Measurements from ENCODE around the gene ADD2. TPM values are rescaled to one million over a fixed set of nuclear protein-coding genes. Genes with fewer than 3 reads are reported as not detected.

The ADD2 gene
- total and polyA plus RNA-seq, 7 donors: 0.09 to 2.6 (median 0.85) TPM

- Histone ChIP-seq H3K36me3 (ENCODE audit: insufficient read depth in 1 of 2, low read depth in 1 of 2) (no peaks in the 10 kb centered on the region), H3K4me3 (no peak overlapping the region), H3K27ac (no peak overlapping the region), H3K27me3 (ENCODE audit: insufficient read depth in 3 of 3, low read length in 2 of 3) (no peaks in the 10 kb centered on the region), H3K4me1 (no peaks in the 10 kb centered on the region), H3K9me3 (no peaks in the 10 kb centered on the region)
- ATAC-seq: no peak
- 77 to 89% (median 88%) methylated on average over 3 of the region's 3 CpGs for WGBS, 3 donors
- DNase-seq: no peak
- intact Hi-C loops (cut with DNase I): no loop called here
- no peak for TF ChIP-seq CTCF (IDR thresholded peaks at IDR 0.05)
These were observed 57.8 kb downstream of the ADD2 start for GRCh38 chr2:70710038-70710690.

GRCh38 chr2:70709275-70710037, 58.5 kb downstream of the ADD2 start:
- H3K9me3 ChIP-seq: no peaks in the 10 kb centered on the region
- WGBS, 3 donors: 63 to 73% (median 73%) methylated on average over 9 of the region's 9 CpGs
- H3K27me3 ChIP-seq (ENCODE audit: insufficient read depth in 3 of 3, low read length in 2 of 3): no peaks in the 10 kb centered on the region
- no peaks in the 10 kb centered on the region for H3K36me3 ChIP-seq (ENCODE audit: insufficient read depth in 1 of 2, low read depth in 1 of 2)
- no peak for TF ChIP-seq CTCF (IDR thresholded peaks at IDR 0.05)
- ATAC-seq (no peak), DNase-seq (no peak)
- no peak overlapping the region for H3K4me3 ChIP-seq
- no peak overlapping the region for H3K27ac ChIP-seq
- H3K4me1 ChIP-seq: no peaks in the 10 kb centered on the region
- intact Hi-C loops (cut with DNase I): no loop called here

- 64 to 66% (median 65%) methylated on average over 3 of the region's 3 CpGs for WGBS, 3 donors
- Histone ChIP-seq H3K27me3 (ENCODE audit: insufficient read depth in 3 of 3, low read length in 2 of 3) (no peaks in the 10 kb centered on the region), H3K4me3 (no peak overlapping the region), H3K36me3 (ENCODE audit: insufficient read depth in 1 of 2, low read depth in 1 of 2) (no peaks in the 10 kb centered on the region), H3K27ac (no peak overlapping the region), H3K4me1 (no peaks in the 10 kb centered on the region), H3K9me3 (no peaks in the 10 kb centered on the region)
- DNase-seq: no peak
- TF ChIP-seq CTCF (IDR thresholded peaks at IDR 0.05): no peak
- ATAC-seq: no peak
- intact Hi-C loops (cut with DNase I): no loop called here
These were observed 59.4 kb downstream of the ADD2 start for GRCh38 chr2:70708376-70709199.

DNA sequence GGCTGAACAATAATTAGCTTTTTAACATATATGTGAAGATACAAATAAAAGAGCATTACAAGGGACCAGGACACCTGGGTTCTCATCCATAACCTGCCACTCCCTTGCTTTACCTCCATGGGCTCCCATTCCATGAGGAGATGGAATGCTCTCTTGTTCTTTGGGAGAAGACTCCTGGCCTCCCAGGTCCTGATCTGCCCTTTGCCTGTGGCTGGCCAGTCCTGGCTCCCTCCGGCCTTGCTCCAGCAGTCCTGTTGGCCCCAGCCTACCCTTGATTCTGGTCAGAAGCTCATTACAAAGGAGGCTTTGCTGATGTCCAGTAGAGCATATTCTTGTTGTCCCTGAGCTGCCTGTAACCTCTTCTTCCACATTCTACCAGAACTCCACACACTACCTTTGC, 60.3 kb downstream of the ADD2 start:
- no peaks in the 10 kb centered on the region for H3K36me3 ChIP-seq (ENCODE audit: insufficient read depth in 1 of 2, low read depth in 1 of 2)
- no peak overlapping the region for H3K4me3 ChIP-seq
- no peak for TF ChIP-seq CTCF (IDR thresholded peaks at IDR 0.05)
- H3K27me3 ChIP-seq (ENCODE audit: insufficient read depth in 3 of 3, low read length in 2 of 3): no peaks in the 10 kb centered on the region
- intact Hi-C loops (cut with DNase I): no loop called here
- H3K9me3 ChIP-seq: no peaks in the 10 kb centered on the region
- no peak overlapping the region for H3K27ac ChIP-seq
- ATAC-seq: no peak
- WGBS, 3 donors: 82 to 95% (median 91%) methylated on average over 1 of the region's 1 CpG
- no peak for DNase-seq
- no peaks in the 10 kb centered on the region for H3K4me1 ChIP-seq
